Ishikawa (cell line): ENCODE data around the gene DNMT3A.

Experiments
- CEBPB ChIP-seq: IDR thresholded peaks from 2 replicates; pipeline ENCODE4 v1.6.1; 2012
- CREB1 ChIP-seq: IDR thresholded peaks from 2 replicates; pipeline ENCODE4 v1.6.1; 2012; ENCODE audit warnings: low read depth
- EGR1 ChIP-seq: IDR thresholded peaks from 2 replicates; pipeline ENCODE4 v1.6.1; 2012
- EP300 ChIP-seq: IDR thresholded peaks from 2 replicates; pipeline ENCODE4 v1.6.1; 2012; ENCODE audit warnings: borderline replicate concordance
- FOXM1 ChIP-seq: IDR thresholded peaks from 2 replicates; pipeline ENCODE4 v1.6.1; 2012; ENCODE audit warnings: low read depth, borderline replicate concordance
- MAX ChIP-seq: IDR thresholded peaks from 2 replicates; pipeline ENCODE4 v1.6.1; 2012
- NFIC ChIP-seq: IDR thresholded peaks from 2 replicates; pipeline ENCODE4 v1.6.1; 2012
- RAD21 ChIP-seq: IDR thresholded peaks from 2 replicates; pipeline ENCODE4 v1.6.1; 2012; ENCODE audit warnings: low read depth
- REST ChIP-seq: IDR thresholded peaks from 2 replicates; pipeline ENCODE4 v1.6.1; 2012; ENCODE audit warnings: low read depth, mild to moderate bottlenecking
- TAF1 ChIP-seq: IDR thresholded peaks from 2 replicates; pipeline ENCODE4 v1.6.1; 2012; ENCODE audit warnings: low read depth, mild to moderate bottlenecking
- TCF12 ChIP-seq: IDR thresholded peaks from 2 replicates; pipeline ENCODE4 v1.6.1; 2012; ENCODE audit warnings: low read depth
- TEAD4 ChIP-seq: IDR thresholded peaks from 2 replicates; pipeline ENCODE4 v1.6.1; 2012
- USF1 ChIP-seq: IDR thresholded peaks from 2 replicates; pipeline ENCODE4 v1.6.1; 2012
- YY1 ChIP-seq: IDR thresholded peaks from 2 replicates; pipeline ENCODE4 v1.6.1; 2012; ENCODE audit warnings: low read depth
- ZBTB7A ChIP-seq: IDR thresholded peaks from 2 replicates; pipeline ENCODE4 v1.6.1; 2012; ENCODE audit warnings: low read depth

The DNMT3A gene

GRCh38 chr2:25337276-25337675 is 4.4 kb downstream of the DNMT3A start:
- TF ChIP-seq ZBTB7A (no peak), EP300 (no peak), NFIC (no peak), EGR1 (no peak)

DNA sequence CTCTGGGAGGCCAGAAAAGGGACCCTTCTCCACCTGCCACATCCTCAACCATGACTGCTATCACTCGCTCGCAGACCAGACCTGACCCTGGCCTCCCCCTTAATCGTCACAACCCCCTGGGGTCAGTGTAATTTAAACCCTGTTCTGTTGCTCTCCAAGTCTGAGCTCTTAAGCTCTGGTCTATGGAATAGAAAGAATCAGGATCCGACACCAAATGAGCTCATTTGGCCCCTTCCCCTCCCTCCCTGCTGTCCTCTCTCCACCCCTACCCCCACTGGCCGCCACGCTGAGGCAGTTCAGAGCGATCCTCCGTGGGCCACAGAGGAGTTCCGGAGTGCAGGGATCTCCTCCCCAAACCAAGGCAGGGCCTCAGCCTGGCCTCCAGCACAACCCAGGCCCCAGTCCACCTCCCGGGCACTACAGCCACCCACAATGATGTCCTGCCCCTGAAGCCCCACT is 5.3 kb downstream of the DNMT3A start:
- TF ChIP-seq REST (no peak), MAX (no peak), RAD21 (no peak), EP300 (no peak), YY1 (no peak)

- TF ChIP-seq USF1, result no peak
These were observed 5.8 kb downstream of the DNMT3A start for GRCh38 chr2:25335971-25336370.

DNA sequence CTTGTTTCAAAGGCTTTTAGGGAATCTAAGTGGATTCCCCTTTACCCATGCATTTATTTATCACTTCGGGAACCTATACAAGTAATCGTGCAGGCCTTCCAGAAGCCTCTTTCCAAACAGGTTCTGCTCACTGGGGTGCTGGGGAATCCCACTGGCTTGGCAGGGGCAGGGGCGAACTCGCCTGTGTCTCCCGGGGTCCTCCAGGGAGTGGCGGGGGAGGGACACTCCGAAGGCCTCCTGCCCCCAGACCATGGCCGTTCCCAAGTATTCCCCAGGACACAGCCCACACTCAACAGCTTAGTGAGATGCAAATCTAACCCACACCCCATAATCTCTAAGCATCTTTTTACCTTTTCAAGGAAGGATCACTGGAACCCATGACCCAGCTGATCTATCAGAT is 6.5 kb downstream of the DNMT3A start:
- no peak for TF ChIP-seq TEAD4
- TF ChIP-seq FOXM1, result no peak
- no peak for TF ChIP-seq EGR1
- no peak for TF ChIP-seq NFIC
- TF ChIP-seq TAF1, result no peak
- no peak for TF ChIP-seq REST
- no peak for TF ChIP-seq CEBPB
- no peak for TF ChIP-seq ZBTB7A
- TF ChIP-seq CREB1, result no peak
- no peak for TF ChIP-seq EP300
- TF ChIP-seq RAD21, result no peak
- TF ChIP-seq MAX, result no peak
- TF ChIP-seq TCF12, result no peak

DNA sequence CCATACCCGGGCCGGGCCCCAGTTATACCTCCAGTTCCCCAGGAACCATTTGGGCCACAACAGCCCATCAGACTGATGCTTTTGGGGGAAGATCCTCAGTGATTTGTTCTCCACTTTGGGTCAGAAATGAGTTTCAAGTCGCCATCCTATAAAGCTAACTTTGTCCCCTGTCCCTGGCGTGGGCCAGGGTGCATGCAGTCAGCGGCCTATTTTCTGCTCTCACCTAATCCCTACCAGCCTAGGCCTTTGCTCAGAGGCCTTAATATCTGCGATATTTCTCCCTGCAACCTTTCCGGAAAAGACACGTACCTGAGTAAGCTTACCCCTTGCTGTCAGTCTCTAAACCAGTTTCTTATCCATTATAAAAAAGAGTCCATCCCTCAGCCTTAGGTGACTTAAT is 7.2 kb downstream of the DNMT3A start:
- TF ChIP-seq RAD21 (no peak), ZBTB7A (no peak), CEBPB (no peak), CREB1 (no peak), TAF1 (no peak), USF1 (no peak), EGR1 (no peak), MAX (no peak), REST (no peak), FOXM1 (no peak), TCF12 (no peak)
